ENCODE results near the gene KCNK13.
"Not testable (repeated sequence)": the region's sequence is repeated elsewhere in the genome, so short reads cannot be mapped to it uniquely, and the experiment has no call there.

KCNK13 gene

GRCh38 chr14:90061685-90062126, at the start of gene KCNK13:
KCNK13 (plus strand) TSS chr14:90061994; CDS start chr14:90062206, 212 bp downstream.
- DNase-seq, result peak; percentile 52

- DNase-seq, result no peak
These were observed 44.4 kb upstream of the KCNK13 start for GRCh38 chr14:90017371-90017770.

- DNase-seq, result no peak
These were observed 41.8 kb upstream of the KCNK13 start for GRCh38 chr14:90019824-90020523.

GRCh38 chr14:90023176-90023896, 38.5 kb upstream of the KCNK13 start:
- DNase-seq, result no peak

- no peak for DNase-seq
These were observed 36.9 kb upstream of the KCNK13 start for GRCh38 chr14:90024910-90025309.

- not testable (repeated sequence) for DNase-seq
These were observed 35.2 kb upstream of the KCNK13 start for GRCh38 chr14:90026608-90027007.

- peak; percentile 77 for DNase-seq
These were observed 34.0 kb upstream of the KCNK13 start for GRCh38 chr14:90027842-90028241.

GRCh38 chr14:90034156-90034555, 27.6 kb upstream of the KCNK13 start:
- no peak for DNase-seq

- peak; percentile 38 for DNase-seq
These were observed 26.8 kb upstream of the KCNK13 start for GRCh38 chr14:90034835-90035525.

- peak; percentile 54 for DNase-seq
These were observed 22.4 kb upstream of the KCNK13 start for GRCh38 chr14:90039253-90040010.

- DNase-seq, result no peak
These were observed 21.4 kb upstream of the KCNK13 start for GRCh38 chr14:90040411-90040810.

GRCh38 chr14:90042496-90043252, 19.1 kb upstream of the KCNK13 start:
- no peak for DNase-seq

GRCh38 chr14:90045616-90046015, 16.2 kb upstream of the KCNK13 start:
- DNase-seq, result no peak

- DNase-seq, result peak; percentile 97
These were observed 12.4 kb upstream of the KCNK13 start for GRCh38 chr14:90049390-90049789.

GRCh38 chr14:90050271-90050670, 11.5 kb upstream of the KCNK13 start:
- no peak for DNase-seq

GRCh38 chr14:90053044-90053443, 8.8 kb upstream of the KCNK13 start:
- no peak for DNase-seq

GRCh38 chr14:90054803-90055202, 7.0 kb upstream of the KCNK13 start:
- no peak for DNase-seq

GRCh38 chr14:90056826-90057225, 5.0 kb upstream of the KCNK13 start:
- DNase-seq, result no peak

GRCh38 chr14:90058876-90059458, 2.8 kb upstream of the KCNK13 start:
- no peak for DNase-seq

GRCh38 chr14:90060312-90060964, 1.4 kb upstream of the KCNK13 start:
- DNase-seq, result peak; percentile 79

Data from NCI-H82 (cell line).